ENCODE measurements around the gene IGSF3. TPM values are rescaled to one million over a fixed set of nuclear protein-coding genes. Genes with fewer than 3 reads are reported as not detected.
"Not testable (repeated sequence)": the region's sequence is repeated elsewhere in the genome, so short reads cannot be mapped to it uniquely, and the experiment has no call there.

Gene IGSF3
- total RNA-seq, 1 donor from 2014 or later = 29.4 TPM

DNA sequence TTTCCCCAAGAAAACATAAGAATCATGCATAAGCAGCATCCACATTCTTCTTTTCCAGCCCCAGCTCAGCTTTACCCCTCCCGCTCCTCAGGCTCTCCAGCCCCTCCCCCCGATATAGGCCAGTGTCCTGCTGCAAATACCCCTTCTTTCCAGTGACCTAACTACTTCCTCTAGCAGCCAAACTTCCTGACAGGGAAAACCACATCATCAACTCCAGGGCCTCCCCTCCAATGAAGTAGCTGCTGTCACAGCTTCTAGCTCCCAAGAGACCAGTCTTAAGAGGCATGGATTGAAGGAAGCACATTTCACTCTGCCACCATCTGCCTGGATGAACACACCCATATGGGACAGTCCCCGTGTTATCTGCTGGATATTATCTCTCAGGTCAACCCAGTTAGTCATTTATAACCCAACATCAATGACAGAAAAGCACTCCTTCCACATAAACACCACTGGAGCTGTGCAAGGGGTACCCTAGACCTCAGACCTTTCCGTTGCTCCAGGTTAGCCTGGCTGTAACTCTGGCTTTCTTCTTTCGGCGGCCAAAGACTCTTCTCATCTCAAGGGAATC lies 57.6 kb downstream of the IGSF3 start:
- not testable (repeated sequence) for H3K27me3 Mint-ChIP-seq (ENCODE audit: unreplicated experiment); H3K4me3 Mint-ChIP-seq (ENCODE audit: unreplicated experiment); DNase-seq (ENCODE audit: low spot score); H3K9me3 Mint-ChIP-seq (ENCODE audit: unreplicated experiment)
- Mint-ChIP-seq H3K27ac (ENCODE audit: unreplicated experiment) (peak overlapping the region; percentile 4), H3K36me3 (ENCODE audit: low read depth, unreplicated experiment) (peaks cover 13% of the 10 kb centered on the region), H3K4me1 (ENCODE audit: unreplicated experiment) (peaks cover 23% of the 10 kb centered on the region)

DNA sequence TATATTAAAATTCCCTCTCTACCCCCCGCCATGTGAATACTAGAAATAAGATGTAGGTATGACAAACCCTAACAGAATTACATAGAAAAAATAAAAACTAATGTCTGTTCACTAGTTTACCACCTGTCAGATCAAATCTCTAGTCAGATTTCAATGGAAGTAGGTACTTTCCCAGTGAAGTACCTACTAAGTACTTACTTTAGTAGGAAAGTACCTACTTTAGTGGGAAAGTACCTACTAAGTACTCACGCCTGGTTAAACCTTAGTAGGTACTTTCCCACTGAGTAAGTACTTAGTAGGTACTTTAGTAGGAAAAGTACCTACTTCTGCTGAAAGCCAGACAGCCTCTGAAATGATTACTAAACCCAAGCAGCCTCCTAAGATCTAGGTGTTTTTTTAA lies 58.7 kb downstream of the IGSF3 start:
- not testable (repeated sequence) for H3K36me3 Mint-ChIP-seq (ENCODE audit: low read depth, unreplicated experiment); H3K27me3 Mint-ChIP-seq (ENCODE audit: unreplicated experiment); H3K9me3 Mint-ChIP-seq (ENCODE audit: unreplicated experiment); H3K27ac Mint-ChIP-seq (ENCODE audit: unreplicated experiment); DNase-seq (ENCODE audit: low spot score); H3K4me3 Mint-ChIP-seq (ENCODE audit: unreplicated experiment)
- H3K4me1 Mint-ChIP-seq (ENCODE audit: unreplicated experiment) = peaks cover 23% of the 10 kb centered on the region

DNA sequence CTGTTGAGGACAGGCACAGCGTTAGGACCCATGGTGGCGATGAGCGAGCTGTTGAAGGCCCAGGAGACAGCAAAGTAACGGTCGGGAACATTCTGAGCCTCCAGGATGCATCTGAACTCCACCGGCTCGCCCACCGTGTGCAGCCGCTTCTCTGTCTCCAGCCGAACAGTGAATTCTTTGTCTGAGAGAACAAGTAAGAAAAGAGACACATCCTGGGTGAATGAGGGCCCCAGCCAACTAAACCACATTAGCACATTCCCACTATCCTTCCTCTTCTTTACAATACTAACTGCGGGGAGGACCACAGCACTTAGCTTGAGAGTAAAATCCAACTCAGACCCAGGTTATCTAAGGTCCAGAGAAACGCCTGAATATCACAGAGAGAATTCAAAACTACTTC lies 59.4 kb downstream of the IGSF3 start:
- not testable (repeated sequence) for H3K4me3 Mint-ChIP-seq (ENCODE audit: unreplicated experiment); H3K9me3 Mint-ChIP-seq (ENCODE audit: unreplicated experiment); DNase-seq (ENCODE audit: low spot score); H3K27me3 Mint-ChIP-seq (ENCODE audit: unreplicated experiment); H3K27ac Mint-ChIP-seq (ENCODE audit: unreplicated experiment)
- Mint-ChIP-seq H3K36me3 (ENCODE audit: low read depth, unreplicated experiment) (peaks cover 15% of the 10 kb centered on the region), H3K4me1 (ENCODE audit: unreplicated experiment) (peaks cover 23% of the 10 kb centered on the region)

DNA sequence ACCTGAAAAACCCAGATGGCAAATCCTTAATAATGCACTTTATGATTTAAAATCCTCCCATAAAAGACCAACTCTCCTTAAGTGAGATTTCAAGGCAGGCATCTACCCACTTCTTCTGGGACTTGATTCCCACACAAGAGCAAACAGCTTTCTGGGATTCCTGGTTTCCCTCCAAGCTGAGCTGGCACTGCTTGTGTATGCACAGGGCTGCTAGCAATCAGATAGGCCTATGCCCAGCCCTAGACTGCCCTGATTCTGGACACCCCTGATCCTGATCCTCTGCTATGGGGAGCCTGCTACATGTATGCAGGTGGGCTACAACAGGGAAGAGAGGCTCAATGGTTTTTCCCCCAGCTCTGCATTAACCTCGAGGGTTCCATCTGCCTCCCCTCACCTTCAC lies 60.1 kb downstream of the IGSF3 start:
- DNase-seq (ENCODE audit: low spot score); H3K4me3 Mint-ChIP-seq (ENCODE audit: unreplicated experiment); H3K27me3 Mint-ChIP-seq (ENCODE audit: unreplicated experiment); H3K9me3 Mint-ChIP-seq (ENCODE audit: unreplicated experiment); H3K27ac Mint-ChIP-seq (ENCODE audit: unreplicated experiment): not testable (repeated sequence)
- Mint-ChIP-seq H3K36me3 (ENCODE audit: low read depth, unreplicated experiment) (peaks cover 15% of the 10 kb centered on the region), H3K4me1 (ENCODE audit: unreplicated experiment) (peaks cover 25% of the 10 kb centered on the region)

DNA sequence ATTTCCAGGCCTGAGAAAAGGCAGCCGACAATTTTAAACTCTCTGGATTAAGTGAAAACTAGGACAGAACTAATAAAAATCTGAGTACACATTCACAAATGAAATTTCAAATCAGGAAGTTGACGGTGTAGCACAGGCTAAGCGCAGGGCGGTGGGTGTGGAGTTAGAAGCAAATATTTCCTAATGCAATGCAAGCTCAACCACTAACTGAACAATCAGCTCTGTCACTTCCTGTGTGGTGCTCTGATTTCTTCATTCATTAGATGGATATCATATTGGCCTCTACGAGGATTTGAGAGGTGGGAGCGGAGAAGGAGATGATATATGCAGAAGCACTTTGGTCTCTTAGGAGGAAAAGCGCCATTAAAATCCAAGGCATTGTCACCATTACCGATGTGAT lies 61.5 kb downstream of the IGSF3 start:
- not testable (repeated sequence) for H3K9me3 Mint-ChIP-seq (ENCODE audit: unreplicated experiment); H3K4me3 Mint-ChIP-seq (ENCODE audit: unreplicated experiment); H3K27ac Mint-ChIP-seq (ENCODE audit: unreplicated experiment); H3K27me3 Mint-ChIP-seq (ENCODE audit: unreplicated experiment); DNase-seq (ENCODE audit: low spot score)
- Mint-ChIP-seq H3K36me3 (ENCODE audit: low read depth, unreplicated experiment) (peaks cover 15% of the 10 kb centered on the region), H3K4me1 (ENCODE audit: unreplicated experiment) (peaks cover 24% of the 10 kb centered on the region)

DNA sequence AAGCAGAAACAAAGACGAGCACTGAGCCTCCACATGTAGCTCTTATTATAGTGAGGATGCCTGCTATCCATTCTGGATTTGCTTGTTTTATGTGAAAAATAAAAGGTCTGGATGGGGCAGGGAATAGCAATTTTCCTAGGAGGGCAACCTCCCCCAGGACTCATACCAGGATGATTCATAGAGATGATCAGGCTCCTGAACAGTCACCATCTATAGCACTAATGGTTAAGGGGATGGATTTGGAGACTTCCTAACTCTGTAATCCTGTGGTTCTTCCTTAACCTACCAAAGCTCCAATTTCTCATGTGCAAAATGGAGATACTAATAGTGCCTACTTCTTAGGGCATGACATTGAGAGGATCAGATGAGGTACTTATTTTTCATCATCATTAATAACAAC lies 62.2 kb downstream of the IGSF3 start:
- Mint-ChIP-seq H3K36me3 (ENCODE audit: low read depth, unreplicated experiment) (peaks cover 11% of the 10 kb centered on the region), H3K4me3 (ENCODE audit: unreplicated experiment) (no peak overlapping the region), H3K4me1 (ENCODE audit: unreplicated experiment) (peaks cover 23% of the 10 kb centered on the region), H3K27me3 (ENCODE audit: unreplicated experiment) (peaks cover 2% of the 10 kb centered on the region), H3K27ac (ENCODE audit: unreplicated experiment) (no peak overlapping the region), H3K9me3 (ENCODE audit: unreplicated experiment) (no peaks in the 10 kb centered on the region)
- TF ChIP-seq, protein P1, sequence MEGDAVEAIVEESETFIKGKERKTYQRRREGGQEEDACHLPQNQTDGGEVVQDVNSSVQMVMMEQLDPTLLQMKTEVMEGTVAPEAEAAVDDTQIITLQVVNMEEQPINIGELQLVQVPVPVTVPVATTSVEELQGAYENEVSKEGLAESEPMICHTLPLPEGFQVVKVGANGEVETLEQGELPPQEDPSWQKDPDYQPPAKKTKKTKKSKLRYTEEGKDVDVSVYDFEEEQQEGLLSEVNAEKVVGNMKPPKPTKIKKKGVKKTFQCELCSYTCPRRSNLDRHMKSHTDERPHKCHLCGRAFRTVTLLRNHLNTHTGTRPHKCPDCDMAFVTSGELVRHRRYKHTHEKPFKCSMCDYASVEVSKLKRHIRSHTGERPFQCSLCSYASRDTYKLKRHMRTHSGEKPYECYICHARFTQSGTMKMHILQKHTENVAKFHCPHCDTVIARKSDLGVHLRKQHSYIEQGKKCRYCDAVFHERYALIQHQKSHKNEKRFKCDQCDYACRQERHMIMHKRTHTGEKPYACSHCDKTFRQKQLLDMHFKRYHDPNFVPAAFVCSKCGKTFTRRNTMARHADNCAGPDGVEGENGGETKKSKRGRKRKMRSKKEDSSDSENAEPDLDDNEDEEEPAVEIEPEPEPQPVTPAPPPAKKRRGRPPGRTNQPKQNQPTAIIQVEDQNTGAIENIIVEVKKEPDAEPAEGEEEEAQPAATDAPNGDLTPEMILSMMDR (IDR thresholded peaks at IDR 0.05; ENCODE audit: unreplicated experiment) = no peak
- no peak for DNase-seq (ENCODE audit: low spot score)

DNA sequence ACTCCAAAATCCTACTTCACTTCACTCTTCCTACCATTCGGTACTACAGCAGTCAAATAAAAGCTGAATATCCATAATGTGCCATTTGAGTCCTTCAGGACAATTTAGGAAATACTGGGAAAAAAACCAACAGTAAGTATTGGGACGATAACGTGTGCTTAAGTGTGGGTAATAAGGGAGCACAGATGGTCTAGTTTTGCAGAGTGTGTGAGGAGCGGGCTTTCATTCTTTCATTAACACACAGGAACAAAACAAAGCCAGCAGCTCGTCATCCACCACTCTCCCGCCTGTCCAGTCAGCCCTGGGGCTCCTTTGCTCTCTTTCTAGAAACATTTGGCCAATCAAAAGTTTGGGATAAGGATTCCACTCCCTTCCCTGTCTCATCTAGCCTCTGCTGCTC lies 63.1 kb downstream of the IGSF3 start:
- H3K36me3 Mint-ChIP-seq (ENCODE audit: low read depth, unreplicated experiment); H3K4me3 Mint-ChIP-seq (ENCODE audit: unreplicated experiment); H3K27me3 Mint-ChIP-seq (ENCODE audit: unreplicated experiment); H3K27ac Mint-ChIP-seq (ENCODE audit: unreplicated experiment); DNase-seq (ENCODE audit: low spot score); H3K9me3 Mint-ChIP-seq (ENCODE audit: unreplicated experiment): not testable (repeated sequence)
- H3K4me1 Mint-ChIP-seq (ENCODE audit: unreplicated experiment) = peaks cover 21% of the 10 kb centered on the region

DNA sequence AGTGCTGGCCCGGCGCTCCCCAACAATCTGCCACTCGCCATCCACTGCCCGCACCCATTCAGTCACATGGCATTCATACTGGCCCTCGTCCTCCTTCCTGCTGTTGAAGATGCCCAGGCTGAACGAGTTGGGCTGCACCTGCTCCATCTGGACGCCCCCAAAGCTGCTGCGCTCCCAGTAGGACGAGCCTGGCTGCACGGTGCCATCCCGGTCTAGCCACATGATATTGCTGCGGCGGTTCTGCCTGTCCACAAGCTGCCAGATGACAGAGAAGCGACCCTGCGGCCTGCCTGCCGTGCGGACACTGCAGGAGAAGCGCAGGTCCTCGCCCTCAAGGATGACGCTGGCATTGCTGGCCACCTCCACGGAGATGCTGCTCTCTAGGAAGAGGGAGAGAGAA lies 63.9 kb downstream of the IGSF3 start:
- not testable (repeated sequence) for H3K9me3 Mint-ChIP-seq (ENCODE audit: unreplicated experiment); H3K27ac Mint-ChIP-seq (ENCODE audit: unreplicated experiment); H3K4me3 Mint-ChIP-seq (ENCODE audit: unreplicated experiment); H3K27me3 Mint-ChIP-seq (ENCODE audit: unreplicated experiment); DNase-seq (ENCODE audit: low spot score); H3K36me3 Mint-ChIP-seq (ENCODE audit: low read depth, unreplicated experiment)
- peaks cover 24% of the 10 kb centered on the region for H3K4me1 Mint-ChIP-seq (ENCODE audit: unreplicated experiment)

DNA sequence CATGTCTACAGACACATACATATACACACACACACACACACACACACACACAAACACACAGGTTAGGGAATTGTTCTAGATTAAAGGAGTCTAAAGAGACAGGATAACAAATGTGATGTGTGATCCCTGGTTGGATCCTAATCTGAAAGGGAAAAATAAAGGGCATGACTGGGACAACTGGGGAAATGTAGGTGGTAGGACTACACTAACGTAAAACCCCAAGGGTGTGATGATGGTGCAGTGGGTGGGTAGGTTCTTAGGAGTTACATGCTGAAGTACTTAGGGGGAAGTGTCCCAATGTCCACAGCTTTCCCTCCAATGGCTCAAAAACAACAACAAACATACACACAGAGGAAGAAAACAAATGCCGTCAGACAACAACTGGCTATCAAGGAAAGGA lies 68.2 kb downstream of the IGSF3 start:
- H3K4me1 Mint-ChIP-seq (ENCODE audit: unreplicated experiment) = peaks cover 32% of the 10 kb centered on the region
- not testable (repeated sequence) for H3K27me3 Mint-ChIP-seq (ENCODE audit: unreplicated experiment); DNase-seq (ENCODE audit: low spot score); H3K27ac Mint-ChIP-seq (ENCODE audit: unreplicated experiment); H3K36me3 Mint-ChIP-seq (ENCODE audit: low read depth, unreplicated experiment); H3K9me3 Mint-ChIP-seq (ENCODE audit: unreplicated experiment); H3K4me3 Mint-ChIP-seq (ENCODE audit: unreplicated experiment)

DNA sequence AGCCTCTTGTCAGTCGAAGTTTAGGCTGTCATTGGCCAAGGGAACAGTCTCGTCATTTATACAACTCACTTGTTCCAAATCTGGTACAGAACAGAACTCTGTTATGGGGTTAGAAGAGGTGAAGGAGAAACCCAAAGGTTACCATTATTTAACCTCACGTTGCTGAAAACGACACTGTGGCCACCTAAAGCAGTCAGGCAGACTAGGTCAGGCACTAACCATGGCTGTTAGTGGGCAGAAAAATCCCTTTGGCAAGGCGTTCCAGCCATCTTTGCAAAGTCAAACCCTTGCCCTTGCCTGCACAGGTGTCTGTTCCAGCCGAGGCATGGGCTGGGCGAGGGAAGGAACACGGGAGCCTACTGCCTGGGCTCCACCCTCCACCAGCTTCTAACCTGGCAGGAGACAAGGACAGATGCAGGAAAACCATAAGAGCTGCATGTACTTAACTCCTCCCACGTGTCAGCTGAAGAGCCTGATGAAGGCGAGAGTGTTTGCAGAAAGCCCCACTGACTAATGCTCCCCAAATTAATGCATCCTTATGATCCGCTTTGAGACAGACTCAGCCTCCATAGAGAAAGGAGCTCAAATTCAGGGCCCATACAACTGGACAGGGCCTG lies 69.0 kb downstream of the IGSF3 start:
- H3K9me3 Mint-ChIP-seq (ENCODE audit: unreplicated experiment) = not testable (repeated sequence)

DNA sequence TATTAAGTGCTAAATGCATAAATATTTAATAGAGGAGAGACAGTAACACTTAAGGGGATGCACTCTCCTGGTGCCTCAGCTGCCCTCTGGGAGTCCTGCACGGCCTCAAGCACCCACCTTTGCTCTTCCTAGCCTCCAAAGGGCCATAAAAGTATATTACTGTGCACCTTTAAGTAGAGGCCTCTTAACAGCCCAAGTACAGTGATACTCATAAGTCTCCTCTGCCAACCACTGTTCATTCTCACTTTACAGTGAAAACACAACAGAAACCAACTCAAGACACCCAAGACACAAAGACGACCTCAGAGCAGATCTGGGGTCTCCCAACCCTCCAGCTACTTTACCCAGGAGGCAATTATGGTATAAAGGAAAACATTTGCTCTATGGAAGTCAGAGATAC lies 70.1 kb downstream of the IGSF3 start:
- not testable (repeated sequence) for DNase-seq (ENCODE audit: low spot score)

More for the DNA sequence above, 69.0 kb downstream of the IGSF3 start:
- not testable (repeated sequence) for H3K27ac Mint-ChIP-seq (ENCODE audit: unreplicated experiment); H3K36me3 Mint-ChIP-seq (ENCODE audit: low read depth, unreplicated experiment); DNase-seq (ENCODE audit: low spot score); H3K4me3 Mint-ChIP-seq (ENCODE audit: unreplicated experiment); H3K27me3 Mint-ChIP-seq (ENCODE audit: unreplicated experiment)
- peaks cover 32% of the 10 kb centered on the region for H3K4me1 Mint-ChIP-seq (ENCODE audit: unreplicated experiment)

More for the DNA sequence above, 70.1 kb downstream of the IGSF3 start:
- not testable (repeated sequence) for H3K9me3 Mint-ChIP-seq (ENCODE audit: unreplicated experiment); H3K27ac Mint-ChIP-seq (ENCODE audit: unreplicated experiment); H3K4me3 Mint-ChIP-seq (ENCODE audit: unreplicated experiment); H3K27me3 Mint-ChIP-seq (ENCODE audit: unreplicated experiment); H3K36me3 Mint-ChIP-seq (ENCODE audit: low read depth, unreplicated experiment)
- H3K4me1 Mint-ChIP-seq (ENCODE audit: unreplicated experiment) = peaks cover 30% of the 10 kb centered on the region

Measured in endothelial cell (in vitro differentiated cells).